GM19455 (cell line): ENCODE data around the gene GNAI1.

Experiments
- ATAC-seq: cut with Tn5 transposase; IDR thresholded peaks from one replicate; pipeline ENCODE4 v1.9.1; 2021; ENCODE audit not compliant: unreplicated experiment

The GNAI1 gene

GRCh38 chr7:80134536-80135308 lies at the start of gene GNAI1:
GNAI1 (plus strand) TSS chr7:80134831; CDS start chr7:80135161, 330 bp downstream.
- ATAC-seq, result no peak

DNA sequence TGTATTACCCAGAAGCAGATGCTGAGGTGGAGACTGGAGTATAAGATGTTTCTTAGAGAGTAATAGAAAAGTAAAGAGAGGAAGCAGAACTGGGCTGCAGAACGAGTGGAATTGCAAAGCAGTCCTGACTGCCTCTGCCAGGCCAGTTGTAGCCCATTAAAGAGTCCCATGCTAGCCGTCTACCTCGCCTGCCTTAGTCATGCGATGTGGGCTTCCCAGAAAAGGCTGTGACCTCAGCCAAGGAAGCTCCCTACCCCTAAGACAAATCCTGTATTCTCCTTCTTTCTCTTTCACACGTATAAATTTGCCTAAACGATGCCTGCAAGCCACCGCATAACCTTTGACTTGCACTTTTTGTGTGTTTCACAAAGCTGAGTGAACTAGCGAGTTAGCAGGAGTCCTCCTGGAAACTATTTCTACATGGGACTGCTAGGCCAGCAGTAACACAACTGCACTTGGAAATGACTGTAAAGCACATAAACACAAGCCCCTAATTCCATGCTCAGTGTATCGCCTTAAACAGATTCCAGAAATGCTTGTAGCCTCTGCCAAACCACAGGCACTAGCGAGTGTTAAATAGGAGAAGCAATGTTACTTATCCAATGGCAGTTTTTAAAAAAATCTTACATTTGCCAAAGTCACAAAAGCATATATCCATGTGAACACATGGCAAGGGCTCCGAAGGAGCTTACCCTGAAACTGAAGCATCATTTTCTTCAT lies 47.4 kb upstream of the GNAI1 start:
- ATAC-seq, result no peak

DNA sequence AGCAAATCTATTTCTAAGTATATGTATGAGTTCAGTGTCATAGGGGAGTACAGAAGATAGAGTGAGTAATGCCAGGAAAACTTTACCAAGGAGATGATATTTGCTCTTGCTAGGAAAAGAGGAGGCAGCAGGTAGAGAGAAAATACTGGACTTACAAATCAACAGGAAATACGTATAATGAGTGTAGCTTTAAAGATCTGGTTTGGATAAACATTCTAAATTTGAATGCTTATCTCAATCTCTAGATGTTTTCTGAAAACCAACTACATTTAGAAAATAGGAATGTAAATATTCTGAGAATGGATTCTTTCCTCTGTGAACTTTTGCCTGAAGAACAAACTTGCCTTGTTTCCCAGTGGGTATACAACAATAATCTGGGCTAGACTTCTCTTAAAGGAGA lies 46.9 kb upstream of the GNAI1 start:
- no peak for ATAC-seq

DNA sequence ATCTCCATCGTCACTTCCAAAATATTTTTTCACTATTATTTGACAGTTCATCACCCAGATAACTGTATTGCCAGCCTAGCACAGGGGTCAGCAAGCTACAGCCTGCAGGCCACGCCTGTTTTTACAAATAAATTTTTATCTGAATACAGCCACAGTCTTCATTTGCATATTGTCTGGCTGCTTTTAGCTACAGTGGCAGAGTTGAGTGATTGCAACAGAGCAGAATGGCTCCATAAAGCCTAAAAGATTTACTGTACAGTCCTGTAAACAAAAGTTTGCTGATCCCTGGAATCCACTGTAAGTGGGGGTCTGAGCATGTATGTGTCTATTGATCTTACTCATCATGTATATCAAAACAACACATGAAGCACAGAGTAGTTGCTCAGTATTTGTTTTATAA lies 45.9 kb upstream of the GNAI1 start:
- no peak for ATAC-seq

GRCh38 chr7:80089366-80089765 lies 45.3 kb upstream of the GNAI1 start:
- ATAC-seq, result no peak

- no peak for ATAC-seq
Measured at GRCh38 chr7:80093349-80093748, 41.3 kb upstream of the GNAI1 start.

- ATAC-seq, result no peak
Measured at GRCh38 chr7:80095545-80095944, 39.1 kb upstream of the GNAI1 start.

GRCh38 chr7:80097756-80098155 lies 36.9 kb upstream of the GNAI1 start:
- no peak for ATAC-seq

- ATAC-seq, result no peak
Measured at GRCh38 chr7:80098795-80099194, 35.8 kb upstream of the GNAI1 start.

DNA sequence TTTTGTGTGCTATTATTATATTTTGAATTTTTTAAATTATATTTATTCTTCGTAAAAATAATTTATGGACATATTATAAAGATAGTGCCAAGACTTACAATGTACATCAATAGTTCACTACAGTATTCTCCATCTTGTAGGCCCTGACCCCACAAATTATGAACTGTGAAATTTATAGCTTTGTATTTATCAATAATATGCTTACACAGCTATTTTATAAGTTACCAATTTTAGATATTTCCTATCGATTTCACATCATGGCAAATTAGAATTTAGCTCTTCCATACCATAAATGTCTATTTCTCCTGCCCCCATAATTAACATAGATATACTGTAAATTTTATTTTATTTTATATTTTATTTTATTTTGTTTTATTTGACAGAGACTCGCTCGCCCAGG lies 34.4 kb upstream of the GNAI1 start:
- ATAC-seq, result no peak

GRCh38 chr7:80105701-80106408 lies 28.8 kb upstream of the GNAI1 start:
- no peak for ATAC-seq

DNA sequence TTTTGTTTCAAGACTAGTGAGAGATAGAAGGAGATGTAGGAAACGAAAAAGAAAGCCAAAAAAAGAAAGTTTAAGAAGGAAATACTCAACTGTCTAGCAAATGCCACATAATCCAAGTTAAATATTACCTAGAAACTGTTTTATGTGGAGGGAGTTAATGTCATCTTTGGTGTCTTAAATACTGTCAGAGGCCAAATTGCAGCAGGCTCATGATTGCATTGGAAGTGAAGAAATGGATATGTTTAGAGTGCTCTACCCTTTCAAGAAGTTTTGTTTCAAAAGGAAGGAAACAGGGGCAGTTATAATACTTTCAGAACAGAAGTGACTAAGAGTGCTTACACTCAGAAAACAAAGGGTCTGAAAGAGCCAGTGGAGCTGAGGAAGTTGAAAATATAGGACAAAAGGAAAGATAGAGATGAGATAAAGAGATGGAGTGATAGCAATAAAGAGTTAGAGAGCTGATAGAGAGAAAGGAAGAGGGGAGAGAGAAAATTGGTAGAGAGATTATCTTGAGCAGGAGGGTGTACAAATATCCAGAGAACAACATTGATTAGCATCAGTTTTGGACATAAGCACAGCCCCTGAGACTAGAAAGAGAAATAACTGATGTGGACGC lies 28.0 kb upstream of the GNAI1 start:
- ATAC-seq, result no peak

DNA sequence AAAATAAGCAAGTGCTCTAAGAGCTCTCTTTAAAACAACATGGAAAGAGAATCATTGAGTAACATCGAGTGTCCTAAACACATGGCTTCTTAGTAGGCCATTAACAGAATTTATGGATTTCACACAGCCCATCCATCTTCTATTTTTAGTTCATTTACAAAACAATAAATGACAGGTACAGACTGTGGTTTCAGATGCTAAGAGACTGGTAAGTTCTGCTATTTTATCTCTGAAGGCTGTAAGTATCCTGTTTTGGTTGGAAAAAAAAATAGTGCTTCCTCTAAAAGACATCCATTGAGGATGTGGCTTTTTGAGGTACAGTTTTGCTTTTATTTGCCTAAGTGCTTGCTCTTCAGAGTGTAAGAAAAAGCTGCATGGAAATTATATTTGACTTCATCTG lies 27.4 kb upstream of the GNAI1 start:
- no peak for ATAC-seq

DNA sequence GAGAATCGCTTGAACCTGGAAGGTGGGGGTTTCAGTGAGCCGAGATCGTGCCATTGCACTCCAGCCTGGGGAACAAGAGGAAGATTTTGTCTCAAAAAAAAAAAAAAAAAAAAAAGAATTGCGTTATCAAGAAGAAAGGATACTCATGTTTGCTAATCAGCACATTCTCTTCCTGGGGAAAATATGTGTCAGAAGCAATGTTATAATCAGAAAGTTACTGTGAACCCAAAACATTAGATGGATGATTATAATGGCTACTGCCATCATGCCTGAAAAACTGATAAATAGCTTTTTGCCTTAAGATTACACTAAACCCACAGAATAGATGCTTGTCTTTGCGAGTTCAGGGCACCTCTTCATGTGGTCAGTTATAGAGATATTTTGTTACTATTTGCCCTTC lies 24.3 kb upstream of the GNAI1 start:
- no peak for ATAC-seq

DNA sequence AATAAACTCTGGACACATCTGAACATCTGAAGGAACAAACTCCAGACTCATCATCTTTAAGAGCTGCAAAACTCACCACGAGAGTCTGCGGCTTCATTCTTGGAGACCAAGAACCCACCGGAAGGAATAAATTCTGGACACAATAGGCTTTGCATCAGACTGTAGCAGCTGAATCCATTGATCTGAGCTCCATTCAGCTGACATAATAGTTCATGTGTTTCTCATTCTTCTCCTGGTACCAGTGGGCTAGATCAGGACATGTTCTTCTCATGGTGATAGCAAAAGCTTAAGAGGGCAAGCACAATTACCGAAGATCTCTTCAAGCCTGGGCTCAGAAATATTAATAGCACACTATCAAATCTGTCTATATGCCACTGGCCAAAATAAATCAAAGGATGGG lies 20.5 kb upstream of the GNAI1 start:
- ATAC-seq, result no peak

- no peak for ATAC-seq
Measured at GRCh38 chr7:80124526-80125264, 9.9 kb upstream of the GNAI1 start.

DNA sequence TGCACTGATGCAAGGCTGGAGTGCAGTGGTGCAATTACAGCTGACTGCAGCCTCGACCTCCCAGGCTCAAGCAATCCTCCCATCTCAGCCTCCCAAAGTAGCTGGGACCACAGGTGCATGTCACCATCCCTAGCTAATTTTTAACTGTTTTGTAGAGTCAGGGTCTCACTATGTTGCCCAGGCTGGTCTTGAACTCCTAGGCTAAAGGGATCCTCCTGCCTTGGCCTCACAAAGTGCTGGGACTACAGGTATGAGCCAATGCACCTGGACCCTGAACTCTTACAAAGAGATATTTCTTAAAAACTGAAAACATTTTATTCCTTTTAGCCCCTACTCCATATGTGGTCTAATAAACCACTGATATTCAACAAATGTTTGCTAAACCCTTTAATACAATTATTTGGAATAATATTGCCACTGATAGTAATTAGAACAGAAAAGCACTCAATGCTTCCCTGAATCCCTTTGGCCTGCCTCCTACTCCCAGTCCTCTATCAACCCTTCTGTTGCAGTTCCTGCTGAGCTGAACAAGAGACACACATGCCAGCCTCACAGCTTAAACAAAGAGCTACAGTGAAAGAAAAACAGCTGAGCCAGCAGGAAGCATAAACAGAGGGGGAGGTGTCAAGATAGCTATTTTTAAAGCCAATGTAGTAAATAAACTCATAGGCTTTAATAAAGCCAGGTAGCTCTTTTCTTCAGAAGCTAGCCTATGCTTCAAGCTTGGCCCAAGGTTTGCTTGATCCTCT lies 7.0 kb upstream of the GNAI1 start:
- ATAC-seq, result no peak

- ATAC-seq, result no peak
Measured at GRCh38 chr7:80128918-80129317, 5.7 kb upstream of the GNAI1 start.

DNA sequence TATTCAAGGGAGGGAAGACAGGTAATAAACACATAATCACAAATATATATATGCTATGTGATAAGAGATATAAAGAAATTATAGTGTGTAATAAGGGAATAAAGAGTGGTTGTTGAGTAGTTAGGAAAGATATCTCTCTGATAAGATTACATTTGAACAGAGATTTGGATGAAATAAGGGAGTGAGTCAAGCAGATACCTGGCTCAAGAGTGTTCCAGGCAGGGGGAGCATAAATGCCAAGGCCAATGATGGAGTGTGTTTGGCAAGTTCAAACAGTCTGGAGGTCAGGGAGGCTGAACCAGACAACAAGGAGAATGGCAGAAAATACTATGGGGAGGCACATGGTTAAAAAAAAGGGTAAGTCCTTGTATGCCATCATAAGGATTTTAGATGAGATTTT lies 4.8 kb upstream of the GNAI1 start:
- ATAC-seq, result no peak
